GM21717 (cell line): ENCODE data around the gene PHF12.
"Not testable (repeated sequence)": the region's sequence is repeated elsewhere in the genome, so short reads cannot be mapped to it uniquely, and the experiment has no call there.

Experiments
- ATAC-seq: cut with Tn5 transposase; IDR thresholded peaks from one replicate; pipeline ENCODE4 v1.9.1; 2021; ENCODE audit warnings: mild to moderate bottlenecking, moderate library complexity; ENCODE audit not compliant: unreplicated experiment

PHF12 gene

DNA sequence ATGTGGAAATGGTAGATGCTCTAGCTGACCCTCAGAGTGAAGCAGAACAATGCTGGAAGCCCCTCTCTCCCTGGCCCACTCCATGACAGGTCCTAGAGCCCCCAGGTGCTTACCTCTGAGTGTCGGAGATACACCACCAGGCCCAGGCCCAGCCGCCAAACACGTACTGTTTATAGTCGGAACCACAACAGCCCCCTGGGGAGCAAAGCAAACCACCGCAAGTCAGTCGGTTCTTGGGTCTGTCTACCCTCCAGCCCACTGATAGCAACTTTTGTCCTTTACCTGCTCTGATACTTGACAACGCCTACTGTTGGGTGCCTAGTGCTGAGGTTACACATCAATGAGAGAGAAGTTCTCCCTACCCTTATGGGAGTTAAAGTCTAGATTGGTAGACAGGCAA lies 62.5 kb downstream of the PHF12 start:
- ATAC-seq: no peak

DNA sequence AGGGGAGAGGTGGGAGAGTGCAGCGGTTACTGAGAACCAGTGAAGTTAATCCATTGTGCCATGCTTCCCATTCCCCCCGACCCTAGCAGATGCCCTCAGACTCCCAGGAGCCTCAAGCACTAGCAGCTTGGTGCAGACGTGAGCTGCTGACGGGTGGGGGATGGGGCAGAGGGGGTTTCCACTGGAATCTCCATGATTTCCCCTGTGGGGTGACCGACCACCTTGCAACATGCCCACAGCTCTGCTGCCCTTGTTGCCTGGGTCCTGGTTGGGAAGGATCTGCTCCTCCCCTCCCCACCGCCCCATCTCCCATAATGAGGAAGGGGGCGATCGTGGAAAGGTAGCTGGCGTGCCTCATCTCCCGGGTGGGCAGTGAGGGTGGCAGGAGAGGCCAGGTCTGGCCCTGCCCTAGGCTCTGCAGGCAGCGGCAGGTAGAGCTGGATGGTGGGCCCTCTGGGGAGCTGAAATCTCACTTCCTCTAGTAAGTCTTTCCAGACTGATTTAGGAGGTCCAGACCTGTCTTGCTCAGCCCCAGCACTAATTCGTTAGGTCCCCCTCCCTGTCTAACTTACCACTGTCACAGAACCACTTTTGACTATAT lies 63.3 kb downstream of the PHF12 start:
- no peak for ATAC-seq

DNA sequence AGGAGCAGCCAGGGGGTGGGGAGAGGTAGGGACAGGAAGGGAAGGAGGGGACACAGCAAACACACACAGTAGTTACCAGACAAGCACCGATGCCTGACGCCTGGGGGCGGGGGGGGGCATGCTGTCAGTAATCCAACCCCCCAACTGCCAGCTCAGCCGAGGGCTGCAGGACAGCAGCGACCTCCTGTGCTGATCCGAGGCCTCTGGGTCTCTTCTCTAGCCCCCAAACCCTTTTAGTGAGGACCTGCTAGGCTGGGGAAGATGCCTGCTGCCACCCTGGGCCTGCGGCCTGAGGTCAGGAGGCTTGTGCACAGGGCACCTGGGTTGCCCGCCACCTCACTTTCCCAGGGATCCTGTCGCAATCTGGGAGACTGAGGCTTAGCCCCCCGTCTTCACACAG lies 65.4 kb downstream of the PHF12 start:
- no peak for ATAC-seq

GRCh38 chr17:28885363-28885762 lies 66.0 kb downstream of the PHF12 start:
- no peak for ATAC-seq

- no peak for ATAC-seq
Measured at GRCh38 chr17:28883967-28884702, 67.2 kb downstream of the PHF12 start.

DNA sequence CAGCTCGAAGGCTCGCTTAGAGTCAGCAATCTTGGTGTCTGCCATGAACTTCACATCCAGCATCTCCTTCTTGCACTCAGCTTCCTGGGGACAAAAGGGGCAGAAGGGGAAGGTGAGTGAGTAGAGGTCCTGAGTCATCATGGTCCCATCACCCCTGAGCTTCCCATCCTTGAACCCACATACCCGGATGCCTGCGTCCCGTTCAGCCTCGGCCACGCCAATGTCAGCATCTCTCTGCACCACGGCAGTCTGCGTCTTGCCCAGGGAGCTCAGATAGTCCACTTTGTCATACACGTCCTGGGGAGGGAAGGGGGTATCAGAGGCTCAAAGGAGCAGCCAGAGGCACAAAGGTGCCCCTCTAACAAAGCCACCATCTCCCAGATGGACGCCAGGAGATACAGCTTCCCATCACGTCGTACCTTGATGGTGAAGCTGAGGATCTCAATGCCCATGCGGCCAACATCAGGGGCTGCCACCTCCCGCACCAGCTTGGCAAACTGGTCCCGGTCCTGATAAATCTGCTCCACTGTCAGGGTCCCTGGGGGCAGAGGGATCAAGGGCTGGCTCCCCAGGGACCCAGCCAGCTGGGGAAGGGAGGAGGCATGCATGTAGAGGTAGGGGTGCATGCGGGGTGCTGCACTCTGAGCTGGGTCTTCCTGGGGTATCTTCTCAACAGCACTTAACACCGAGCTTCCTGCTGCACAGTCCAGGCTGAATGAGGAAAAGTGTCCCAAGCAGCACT lies 69.0 kb downstream of the PHF12 start:
- ATAC-seq: no peak

DNA sequence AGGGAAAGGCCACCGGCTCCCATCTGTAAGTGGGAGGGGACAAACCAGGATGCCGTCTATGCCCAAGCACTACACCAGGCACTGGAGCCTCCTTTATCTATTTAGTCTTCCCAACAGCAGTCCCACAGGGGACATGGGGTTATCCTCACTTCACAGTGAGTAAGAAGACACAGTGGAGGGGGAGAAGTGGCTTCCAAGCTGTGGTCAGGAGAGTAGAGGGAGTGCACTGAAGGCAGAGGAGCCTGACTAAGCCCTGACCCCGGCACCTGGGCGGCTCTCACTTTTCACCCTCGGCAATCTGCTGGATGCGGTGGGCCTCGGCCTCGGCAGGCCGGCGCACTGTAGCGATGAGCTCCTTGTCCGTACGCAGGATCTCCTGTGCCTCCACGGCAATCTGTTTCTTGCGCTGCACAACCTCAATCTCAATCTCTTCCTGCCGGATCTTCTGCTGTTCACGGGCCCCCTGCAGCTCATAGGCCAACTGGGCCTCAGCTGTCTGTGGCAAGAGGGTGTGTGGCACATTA lies 69.7 kb downstream of the PHF12 start:
- no peak for ATAC-seq

GRCh38 chr17:28880572-28880945 lies 70.8 kb downstream of the PHF12 start:
- no peak for ATAC-seq

DNA sequence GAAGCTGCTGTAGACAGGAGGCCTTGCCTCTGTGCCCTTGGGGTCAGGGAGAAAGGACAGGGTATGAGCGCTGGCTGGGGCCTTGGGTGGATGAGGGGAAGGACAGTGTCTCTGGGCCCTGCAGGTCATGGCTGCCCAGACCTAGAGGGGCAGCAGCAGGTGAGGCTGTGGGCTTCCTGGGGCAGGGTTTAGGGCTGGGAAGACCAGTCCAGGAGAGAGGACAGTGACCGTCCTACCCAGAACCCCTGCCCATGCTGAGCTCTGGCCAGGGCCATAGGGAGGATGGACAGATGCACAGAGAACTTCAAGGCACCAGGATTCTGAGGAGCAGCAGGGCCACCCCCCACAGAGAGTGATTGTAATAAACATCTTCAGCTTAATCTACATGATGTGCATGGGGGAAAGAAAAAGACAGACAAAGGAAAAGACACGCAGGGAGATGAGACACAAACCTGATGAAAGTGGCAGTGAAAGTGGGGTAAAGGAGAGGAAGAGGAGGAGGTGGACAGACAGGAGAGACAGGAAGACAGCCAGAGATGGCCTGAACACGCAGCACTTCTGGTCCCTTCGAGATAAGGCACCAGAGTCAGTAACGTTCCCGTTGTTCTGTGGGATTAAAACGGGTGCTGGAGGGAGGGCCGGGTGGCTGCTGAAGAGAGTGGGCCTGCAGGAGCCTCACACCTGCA lies 71.3 kb downstream of the PHF12 start:
- no peak for ATAC-seq

DNA sequence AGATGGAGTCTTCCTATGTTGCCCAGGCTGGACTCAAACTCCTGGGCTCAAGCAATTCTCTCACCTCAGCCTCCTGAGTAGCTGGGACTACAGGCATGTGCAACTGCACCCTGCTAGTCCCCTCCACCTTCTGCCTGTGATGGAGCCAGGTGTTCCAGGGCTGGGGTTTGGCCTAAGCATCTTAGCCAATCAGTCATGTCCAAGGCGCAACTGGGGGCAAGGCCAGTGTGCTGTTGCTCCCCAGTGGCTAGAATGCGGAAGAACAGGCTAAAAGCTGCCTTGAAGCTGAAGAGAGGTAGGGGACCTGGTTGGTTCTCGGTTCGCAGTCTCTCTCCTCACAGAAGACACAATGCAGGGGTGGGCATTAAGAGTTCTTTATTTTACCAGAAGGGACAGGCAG lies 72.3 kb downstream of the PHF12 start:
- ATAC-seq: no peak

DNA sequence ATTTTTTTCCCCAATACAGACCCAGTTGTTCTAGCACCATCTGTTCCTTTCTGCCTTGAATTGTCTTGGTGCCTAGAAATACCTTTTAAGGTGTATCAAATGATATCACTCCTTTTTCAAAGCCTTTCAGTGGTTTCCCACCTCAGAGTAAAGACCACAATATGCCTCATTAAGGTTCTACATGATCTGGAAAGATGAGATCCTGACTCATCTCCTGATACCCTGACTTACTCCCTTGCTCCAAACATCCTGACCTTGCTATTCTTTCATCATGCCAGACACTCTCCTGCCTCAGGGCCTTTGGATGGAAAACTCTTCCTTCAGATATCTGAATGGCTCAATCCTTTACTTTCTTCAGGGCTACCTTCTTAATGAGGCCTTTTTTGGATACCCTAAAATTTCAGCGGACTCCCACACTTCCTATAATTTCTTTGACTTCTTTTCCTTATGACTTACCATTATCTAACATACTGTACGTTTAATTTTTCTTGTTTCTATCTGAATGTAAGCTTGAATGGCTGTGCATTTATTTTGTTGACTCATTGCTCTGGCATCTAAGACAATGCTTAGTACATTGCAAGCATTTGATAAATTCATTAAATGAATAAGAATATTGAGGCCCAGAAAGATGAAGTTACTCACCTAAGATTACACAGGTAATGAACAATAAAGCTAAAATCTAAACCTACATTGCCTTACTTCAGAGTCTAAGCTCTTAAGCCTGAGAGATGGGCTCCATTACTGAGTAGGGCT lies 73.0 kb downstream of the PHF12 start:
- ATAC-seq: no peak

DNA sequence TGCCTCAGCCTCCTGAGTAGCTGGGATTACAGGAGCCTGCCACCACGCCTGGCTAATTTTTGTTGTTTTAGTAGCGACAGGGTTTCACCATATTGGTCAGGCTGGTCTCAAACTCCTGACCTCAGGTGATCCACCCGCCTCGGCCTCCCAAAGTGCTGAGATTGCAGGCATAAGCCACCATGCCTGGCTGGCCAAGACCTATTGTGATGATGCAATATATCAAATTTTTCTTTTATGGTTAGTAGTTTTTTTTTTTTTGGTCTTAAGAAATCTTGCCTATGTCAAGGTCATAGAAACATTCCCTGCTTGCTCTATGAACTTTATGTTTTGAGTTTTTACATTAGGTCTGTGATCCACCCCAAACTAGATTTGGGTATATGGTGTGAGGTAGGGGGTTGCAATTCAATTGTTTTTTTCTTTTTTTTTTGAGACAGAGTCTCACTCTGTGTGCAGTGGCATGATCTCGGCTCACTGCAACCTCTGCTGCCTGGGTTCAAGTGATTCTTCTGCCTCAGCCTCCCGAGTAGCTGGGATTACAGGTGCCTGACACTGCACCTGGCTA lies 74.1 kb downstream of the PHF12 start:
- ATAC-seq: not testable (repeated sequence)

DNA sequence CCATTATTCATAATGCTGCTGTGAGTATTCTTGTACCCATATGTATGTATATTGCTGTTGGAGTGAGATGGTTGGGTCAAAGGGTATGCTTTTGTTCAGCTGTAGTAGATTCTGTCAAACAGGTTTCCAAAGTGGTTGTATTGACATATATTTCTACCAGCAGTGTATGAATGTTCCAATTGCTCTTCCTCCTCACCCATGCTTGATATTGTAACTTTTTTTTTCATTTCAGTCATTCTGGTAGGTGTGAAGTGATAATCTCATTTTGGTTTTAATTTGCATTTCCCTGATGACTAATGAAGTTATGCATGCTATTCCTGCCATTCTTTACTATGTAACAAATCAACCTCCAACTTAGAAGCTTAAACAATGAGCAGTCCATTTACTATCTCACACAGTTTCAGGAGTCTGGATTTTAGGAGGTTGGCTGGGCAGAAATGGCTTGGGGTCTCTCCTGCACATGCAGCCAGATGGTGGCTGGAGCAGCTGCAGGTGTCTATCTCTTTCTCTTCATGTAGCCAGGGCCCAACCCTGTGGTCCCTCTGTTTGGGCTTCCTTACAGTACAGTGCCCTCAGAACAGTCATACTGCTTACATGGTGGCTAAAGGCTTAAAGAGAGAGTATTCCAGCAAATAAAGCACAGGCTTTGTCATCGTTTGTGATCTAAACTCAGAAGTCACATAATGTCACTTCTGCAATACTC lies 75.3 kb downstream of the PHF12 start:
- no peak for ATAC-seq

DNA sequence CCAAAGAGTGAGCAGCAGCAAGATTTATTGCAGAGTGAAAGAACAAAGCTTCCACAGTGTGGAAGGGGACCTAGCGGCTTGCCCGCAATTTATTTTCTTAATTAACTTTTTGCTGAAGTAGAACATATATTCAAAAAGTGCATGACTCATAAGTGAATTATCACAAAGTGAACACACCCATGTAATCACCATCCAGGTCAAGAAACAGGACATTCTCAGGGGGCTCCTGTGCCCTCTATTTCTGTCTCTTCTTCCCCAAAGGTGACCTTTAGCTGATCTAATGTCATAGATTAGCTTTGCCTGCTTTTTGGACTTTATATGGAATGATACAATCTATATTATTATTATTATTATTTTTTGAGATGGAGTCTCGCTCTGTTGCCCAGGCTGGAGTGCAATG lies 76.6 kb downstream of the PHF12 start:
- ATAC-seq: no peak

GRCh38 chr17:28873839-28874238 lies 77.5 kb downstream of the PHF12 start:
- ATAC-seq: no peak

DNA sequence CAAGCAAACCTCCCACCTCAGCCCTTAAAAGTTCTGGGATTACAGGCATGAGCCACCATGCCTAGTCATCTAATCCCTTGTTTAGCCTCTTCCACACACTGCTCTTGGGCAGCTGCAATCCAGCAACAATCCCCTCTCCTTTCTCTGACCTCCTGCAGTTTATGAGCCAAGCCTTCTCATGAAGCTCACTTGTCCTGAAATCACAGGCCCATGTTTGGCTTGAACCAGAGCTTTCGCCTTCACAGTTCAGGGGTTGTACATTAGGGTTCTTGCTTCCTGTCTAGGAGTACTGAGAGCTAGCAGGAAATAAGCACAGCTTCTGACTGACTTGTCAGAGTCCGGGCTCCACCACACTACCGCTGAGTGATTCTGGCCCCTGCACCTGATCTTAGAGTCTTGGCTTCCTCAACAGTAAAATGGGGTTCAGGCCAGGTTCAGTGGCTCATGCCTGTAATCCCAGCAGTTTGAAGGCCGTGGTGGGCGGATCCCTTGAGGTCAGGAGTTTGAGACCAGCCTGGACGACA lies 80.2 kb downstream of the PHF12 start:
- ATAC-seq: peak; percentile 72

DNA sequence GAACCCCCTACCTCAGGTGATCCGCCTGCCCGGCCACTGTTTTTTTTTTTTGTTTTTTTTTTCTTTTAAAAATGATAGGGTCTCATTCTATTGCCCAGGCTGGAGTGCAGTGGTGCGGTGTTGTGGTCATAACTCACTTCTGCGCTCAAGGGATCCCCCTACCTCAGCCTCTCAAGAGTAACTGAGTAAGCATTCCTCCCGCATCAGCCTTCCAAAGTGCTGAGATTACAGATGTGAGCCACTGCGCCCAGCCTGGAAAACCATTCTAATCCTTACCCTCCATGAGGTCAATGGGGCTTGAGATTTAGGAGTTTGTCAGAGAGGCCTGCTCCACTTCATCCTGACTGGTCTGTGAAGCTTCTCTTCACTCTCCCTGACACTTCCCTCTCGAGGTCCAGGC lies 84.0 kb downstream of the PHF12 start:
- no peak for ATAC-seq

- no peak for ATAC-seq
Measured at GRCh38 chr17:28865946-28866752, 85.2 kb downstream of the PHF12 start.
